HG02840 (cell line): ENCODE measurements around the gene GBX1.

Experiments
- ATAC-seq: cut with Tn5 transposase; IDR thresholded peaks from one replicate; pipeline ENCODE4 v1.9.1; 2021; ENCODE audit warnings: mild to moderate bottlenecking, moderate library complexity, moderate number of reproducible peaks; ENCODE audit not compliant: unreplicated experiment, low FRiP score

The GBX1 gene

GRCh38 chr7:151195616-151196450, 28.3 kb upstream of the GBX1 start:
- ATAC-seq = no peak

GRCh38 chr7:151194188-151194587, 26.7 kb upstream of the GBX1 start:
- no peak for ATAC-seq

GRCh38 chr7:151193203-151193978, 25.9 kb upstream of the GBX1 start:
- ATAC-seq = no peak

- no peak for ATAC-seq
These were observed 24.6 kb upstream of the GBX1 start for GRCh38 chr7:151192002-151192539.

GRCh38 chr7:151191544-151191943, 24.1 kb upstream of the GBX1 start:
- ATAC-seq = no peak

GRCh38 chr7:151189038-151189437, 21.5 kb upstream of the GBX1 start:
- no peak for ATAC-seq

- no peak for ATAC-seq
These were observed 20.7 kb upstream of the GBX1 start for GRCh38 chr7:151188252-151188542.

GRCh38 chr7:151187409-151188251, 20.1 kb upstream of the GBX1 start:
- ATAC-seq = no peak

GRCh38 chr7:151186640-151187408, 19.3 kb upstream of the GBX1 start, which contains the start of gene ASB10:
TSS of gene ASB10 (minus strand) at chr7:151187250. CDS start at chr7:151187130, 120 bp downstream.
- ATAC-seq = no peak

GRCh38 chr7:151185762-151186639, 18.5 kb upstream of the GBX1 start:
- ATAC-seq = no peak

- no peak for ATAC-seq
These were observed 13.5 kb upstream of the GBX1 start for GRCh38 chr7:151181011-151181431.

GRCh38 chr7:151179946-151180345, 12.5 kb upstream of the GBX1 start:
- ATAC-seq = no peak

GRCh38 chr7:151179287-151179860, 11.9 kb upstream of the GBX1 start:
- ATAC-seq = no peak

GRCh38 chr7:151178831-151179230, 11.3 kb upstream of the GBX1 start:
- ATAC-seq = no peak

GRCh38 chr7:151178236-151178635, 10.7 kb upstream of the GBX1 start:
- ATAC-seq = no peak

GRCh38 chr7:151177310-151177709, 9.8 kb upstream of the GBX1 start:
- no peak for ATAC-seq

- ATAC-seq = no peak
These were observed 8.9 kb upstream of the GBX1 start for GRCh38 chr7:151176401-151176800.

- ATAC-seq = no peak
These were observed 8.4 kb upstream of the GBX1 start for GRCh38 chr7:151175793-151176311.
